GM18519 (cell line): ENCODE data around the gene SH3D21.
A peak's percentile ranks its signal among the peaks of the same experiment; 100 is the strongest.

Experiments used
- ATAC-seq: cut with Tn5 transposase; IDR thresholded peaks from one replicate; pipeline ENCODE4 v1.9.1; 2021; ENCODE audit warnings: mild to moderate bottlenecking, moderate library complexity; ENCODE audit not compliant: unreplicated experiment, low FRiP score

Gene SH3D21

DNA sequence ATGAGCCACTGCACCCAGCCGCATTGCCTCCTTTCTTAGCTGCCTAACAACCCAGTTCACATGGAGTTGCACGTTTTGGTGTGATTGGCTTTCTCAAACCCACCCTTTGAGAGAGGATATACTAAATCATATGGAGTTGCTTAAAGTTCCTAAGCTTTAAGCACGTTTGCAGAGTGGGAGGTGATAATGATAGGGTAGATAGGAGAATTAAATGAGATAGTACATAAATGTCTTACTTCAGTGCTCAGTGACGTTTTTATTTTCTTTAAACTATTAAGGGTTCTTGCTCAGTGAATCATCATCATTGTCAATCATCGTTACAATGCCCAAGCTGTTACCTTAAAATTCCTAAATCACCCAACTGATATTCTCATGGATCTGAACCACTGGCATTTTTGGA lies 2.9 kb upstream of the SH3D21 start:
- no peak for ATAC-seq

DNA sequence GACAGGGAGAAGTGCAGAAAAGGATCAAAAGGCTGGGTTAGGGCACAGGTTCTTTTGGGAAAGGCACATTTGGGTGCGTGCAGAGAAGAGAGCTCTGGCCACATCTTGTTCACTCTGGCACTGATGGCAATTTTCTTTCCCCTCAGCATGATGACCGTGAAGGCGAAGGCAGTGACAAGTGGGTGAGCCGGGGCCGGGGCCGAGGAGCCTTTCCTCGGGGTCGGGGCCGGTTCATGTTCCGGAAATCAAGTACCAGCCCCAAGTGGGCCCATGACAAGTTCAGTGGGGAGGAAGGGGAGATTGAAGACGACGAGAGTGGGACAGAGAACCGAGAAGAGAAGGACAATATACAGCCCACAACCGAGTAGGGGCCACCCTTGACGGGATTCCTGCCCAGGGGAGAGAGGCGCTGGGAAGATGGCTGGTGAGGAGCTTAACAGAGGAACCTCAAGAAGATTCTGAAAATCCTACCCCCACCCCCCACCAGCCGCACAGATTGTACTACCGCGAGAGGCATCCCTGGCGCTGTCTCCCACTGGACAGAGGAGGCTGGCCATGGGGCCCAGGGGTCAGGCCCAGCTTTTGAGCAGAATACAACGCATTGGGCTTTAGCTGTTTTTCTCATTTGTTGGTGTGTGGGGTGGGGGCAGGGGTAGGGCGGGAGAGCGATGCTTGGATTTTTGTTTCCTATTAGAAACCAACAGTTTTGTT lies 2.4 kb upstream of the SH3D21 start:
- no peak for ATAC-seq

DNA sequence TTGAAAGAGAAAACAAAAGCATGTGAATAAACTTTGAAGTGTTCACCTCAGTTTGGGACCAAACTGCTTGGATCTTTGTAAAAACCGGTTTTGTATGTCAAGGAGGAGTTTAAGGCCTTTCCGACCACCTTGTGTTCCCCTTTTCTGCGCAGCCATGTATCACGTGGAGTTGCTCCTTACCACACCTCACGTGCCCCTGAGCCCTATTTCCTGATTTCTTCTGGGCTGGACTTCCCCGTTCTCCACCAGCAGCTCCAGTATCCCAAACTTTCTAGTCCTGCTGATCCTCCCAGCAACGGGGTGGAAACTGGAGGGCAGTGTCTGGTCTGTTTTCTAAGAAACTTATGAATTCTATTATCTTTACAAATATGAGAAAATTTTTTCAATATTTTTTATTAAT lies 1.6 kb upstream of the SH3D21 start:
- no peak for ATAC-seq

DNA sequence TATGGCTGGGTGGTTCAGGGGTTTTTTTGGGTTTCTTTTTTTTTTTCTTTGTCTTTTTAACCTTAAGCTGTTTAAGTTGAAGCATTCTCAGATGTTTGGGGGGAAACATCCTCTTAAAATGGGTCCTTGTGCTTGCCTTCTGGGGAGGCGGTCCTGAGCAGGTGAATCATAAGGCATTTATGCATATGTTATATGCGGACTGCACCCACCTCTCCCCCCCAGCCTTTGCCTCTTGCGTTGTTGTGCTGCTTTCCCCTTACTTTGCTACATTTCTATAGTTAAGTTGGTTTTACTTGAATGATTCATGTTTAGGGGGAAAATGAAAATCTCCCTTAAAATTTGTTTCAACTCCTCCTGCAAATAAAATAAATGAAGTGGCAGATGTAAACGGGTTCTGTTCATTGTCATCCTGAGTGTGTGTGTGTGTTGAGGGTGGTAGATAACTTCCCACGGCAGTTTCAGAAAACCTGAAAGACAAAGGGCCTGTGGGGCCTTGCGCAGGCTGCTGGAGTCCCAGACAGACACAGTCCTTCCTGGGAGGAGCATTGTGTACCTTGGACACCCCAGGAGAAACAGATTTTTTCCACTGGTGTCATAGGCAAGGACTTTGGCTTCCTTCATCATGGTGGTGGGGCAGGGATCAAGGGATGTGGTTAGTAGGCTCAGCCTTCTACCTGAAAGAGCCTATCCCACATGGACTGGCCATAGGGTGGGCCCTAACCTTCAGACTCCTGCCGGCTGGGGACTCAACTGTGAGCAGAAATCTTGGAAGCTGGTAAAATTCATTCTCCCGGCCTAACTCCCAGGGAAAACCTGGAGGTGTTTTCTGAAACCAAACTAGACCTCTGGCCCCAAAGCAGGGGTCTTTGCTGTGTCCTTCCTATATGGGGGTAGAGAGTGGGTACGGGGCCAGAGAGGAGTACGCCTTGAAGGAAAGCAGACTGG lies 926 bp upstream of the SH3D21 start:
- no peak for ATAC-seq

DNA sequence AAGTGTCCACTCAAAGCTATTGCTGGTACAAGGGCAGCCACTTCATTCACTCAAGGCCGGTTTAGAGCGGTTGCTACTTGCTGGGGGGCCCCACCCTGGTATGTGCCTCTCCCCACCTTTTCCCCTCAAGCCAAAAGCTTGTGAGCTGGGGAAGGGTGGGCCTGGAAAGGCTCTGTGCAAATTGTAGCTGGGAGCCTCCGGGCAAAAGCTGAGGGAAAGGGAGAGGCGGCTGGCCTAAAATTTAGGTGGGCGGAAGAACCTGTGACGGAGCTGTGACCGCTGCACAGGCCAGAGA lies 306 bp upstream of the SH3D21 start:
- no peak for ATAC-seq

DNA sequence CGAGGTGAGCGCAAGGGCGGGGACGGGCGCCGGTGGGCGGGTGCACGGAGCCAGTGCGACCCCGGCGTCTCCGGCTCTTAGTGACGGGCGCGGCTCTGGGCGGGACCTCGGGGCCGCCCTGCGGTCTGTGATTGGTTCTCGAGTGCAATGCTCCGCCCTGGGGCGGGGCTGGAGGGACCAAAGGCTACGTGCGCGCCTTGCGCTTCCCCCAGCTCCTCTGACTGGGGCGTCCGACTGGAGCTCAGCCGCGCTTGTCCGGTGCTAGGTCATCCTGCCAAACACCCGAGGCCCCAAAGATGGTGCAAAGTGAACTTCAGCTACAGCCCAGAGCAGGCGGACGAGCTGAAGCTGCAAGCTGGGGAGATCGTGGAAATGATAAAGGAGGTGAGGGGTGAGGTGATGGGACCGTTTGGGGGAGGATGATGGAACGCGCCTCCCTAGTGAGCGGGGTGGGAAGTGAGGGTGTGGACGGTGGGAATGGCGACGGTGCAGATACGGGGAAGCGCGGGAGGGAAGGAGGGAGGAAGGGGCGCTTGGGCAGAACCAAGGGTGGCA lies 811 bp downstream of the SH3D21 start:
- ATAC-seq: peak; percentile 97

- no peak for ATAC-seq
Observed at GRCh38 chr1:36307601-36308330, 1.6 kb downstream of the SH3D21 start.

DNA sequence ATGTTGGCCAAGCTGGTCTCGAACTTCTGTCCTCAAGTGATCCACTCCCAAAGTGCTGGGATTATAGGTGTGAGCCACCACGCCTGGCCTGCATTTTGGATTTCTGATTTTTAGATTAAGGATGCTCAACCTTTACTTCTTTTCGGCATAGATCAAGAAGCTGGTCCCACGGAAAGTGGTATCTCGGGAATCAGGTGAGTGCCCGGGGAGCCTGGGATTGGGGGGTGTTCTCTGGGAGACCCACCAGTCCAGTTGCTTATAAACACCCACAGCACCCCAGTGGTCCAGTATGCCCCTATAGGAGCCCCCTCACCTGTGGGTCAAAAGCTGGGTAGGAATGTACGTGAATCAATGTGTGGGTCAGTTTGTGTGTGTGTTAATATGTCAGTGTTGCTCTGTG lies 3.2 kb downstream of the SH3D21 start:
- ATAC-seq: no peak

GRCh38 chr1:36320291-36320761 lies 14.2 kb downstream of the SH3D21 start:
- ATAC-seq: no peak

DNA sequence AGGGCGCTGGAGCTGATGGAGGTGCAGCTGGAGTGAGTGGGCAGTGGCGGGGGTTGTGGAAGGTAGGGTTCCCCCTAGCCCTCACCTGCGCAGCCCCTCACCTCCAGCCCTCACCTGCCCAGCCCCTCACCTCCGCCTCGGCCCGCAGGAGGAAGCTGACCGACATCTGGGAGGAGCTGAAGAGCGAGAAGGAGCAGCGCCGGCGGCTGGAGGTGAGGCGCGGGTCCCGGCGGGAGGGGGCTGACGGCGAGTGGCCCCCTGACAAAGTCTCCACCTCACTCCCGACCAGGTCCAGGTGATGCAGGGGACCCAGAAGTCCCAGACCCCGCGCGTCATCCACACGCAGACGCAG lies 14.6 kb downstream of the SH3D21 start:
- ATAC-seq: no peak

DNA sequence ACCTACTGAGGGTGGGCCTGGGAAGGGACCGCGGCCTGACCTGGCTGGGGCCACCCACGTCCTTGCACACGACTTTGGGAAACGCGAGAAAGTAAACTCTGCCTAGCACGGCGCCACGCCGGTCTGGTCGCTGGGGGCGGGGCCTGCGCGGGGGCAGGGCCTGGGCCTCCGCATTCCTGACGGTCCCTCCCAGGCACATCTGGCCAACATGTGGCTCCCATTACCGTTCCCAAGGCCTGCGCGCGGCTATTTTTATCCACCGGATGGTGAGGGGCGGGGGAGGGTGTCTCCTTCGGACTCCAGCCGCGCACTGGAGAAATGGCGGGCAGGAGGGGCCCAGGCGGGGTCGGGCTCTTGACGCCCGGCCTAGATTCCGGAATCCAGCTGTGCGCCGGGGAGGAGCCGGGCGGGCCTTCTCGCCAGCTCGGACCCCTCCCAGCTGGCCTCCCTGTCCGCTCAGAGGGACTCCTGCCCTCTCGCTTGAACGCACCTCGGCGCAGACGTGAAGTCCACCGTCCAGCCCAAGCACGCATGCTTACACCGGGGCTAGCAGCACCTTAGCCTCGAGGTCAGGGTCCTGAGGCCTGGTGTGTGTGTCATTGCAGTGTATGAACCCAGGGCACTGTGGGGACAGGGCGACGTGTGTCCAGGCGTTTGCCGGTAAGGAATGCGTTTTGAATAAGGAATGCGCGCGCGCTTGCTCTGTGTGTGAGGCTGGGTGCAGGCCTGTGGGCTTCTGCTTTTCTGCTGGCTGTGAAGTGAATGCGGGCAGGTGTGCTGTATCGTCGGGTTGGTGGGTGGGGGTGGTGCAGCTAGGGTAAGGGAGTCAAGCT lies 15.2 kb downstream of the SH3D21 start:
- ATAC-seq: no peak

GRCh38 chr1:36322041-36322785 lies 16.0 kb downstream of the SH3D21 start:
- no peak for ATAC-seq

GRCh38 chr1:36322786-36323635 lies 16.8 kb downstream of the SH3D21 start:
- ATAC-seq: no peak

DNA sequence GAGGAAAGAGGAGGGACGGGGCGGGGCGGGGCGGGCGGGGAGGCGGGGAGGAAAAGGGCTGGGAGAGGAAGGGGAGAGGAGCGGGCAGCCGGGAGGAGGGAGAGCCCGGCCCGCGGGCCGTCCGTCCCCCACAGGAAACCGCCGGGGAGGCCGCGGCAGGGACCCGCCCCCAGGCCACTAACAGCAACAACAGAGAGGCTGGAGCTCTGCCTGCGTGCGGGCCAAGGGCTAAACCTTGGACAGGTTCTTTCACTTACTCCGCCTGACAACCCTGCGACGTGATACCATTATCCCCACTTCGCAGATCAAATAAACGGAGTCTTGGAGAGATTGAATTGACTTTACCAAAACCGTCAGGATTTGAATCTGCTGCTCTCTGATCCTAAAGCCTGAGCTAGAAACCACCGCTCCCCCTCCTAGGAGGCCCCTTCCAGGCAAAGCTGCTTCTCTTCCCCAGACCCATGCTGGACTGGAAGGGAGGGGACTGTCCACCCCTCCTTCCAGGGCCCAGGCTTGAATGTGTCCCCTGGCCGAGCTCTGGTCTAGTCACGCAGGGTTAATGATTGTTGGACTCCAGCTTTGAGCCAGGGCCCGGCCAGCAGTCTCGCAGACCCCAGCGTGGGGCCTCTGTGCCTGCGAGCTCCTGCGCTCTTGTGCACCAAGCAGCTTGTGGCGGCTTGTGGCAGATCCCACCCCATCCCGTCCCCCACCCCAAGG lies 17.6 kb downstream of the SH3D21 start, which contains the start of gene EVA1B:
TSS of gene EVA1B (minus strand) at position 10 of the 717 bp plus-strand sequence. CDS start 608 bp downstream, outside the sequence.
- no peak for ATAC-seq

GRCh38 chr1:36324353-36324703 lies 18.2 kb downstream of the SH3D21 start:
- ATAC-seq: no peak

- ATAC-seq: no peak
Observed at GRCh38 chr1:36326499-36326898, 20.3 kb downstream of the SH3D21 start.

DNA sequence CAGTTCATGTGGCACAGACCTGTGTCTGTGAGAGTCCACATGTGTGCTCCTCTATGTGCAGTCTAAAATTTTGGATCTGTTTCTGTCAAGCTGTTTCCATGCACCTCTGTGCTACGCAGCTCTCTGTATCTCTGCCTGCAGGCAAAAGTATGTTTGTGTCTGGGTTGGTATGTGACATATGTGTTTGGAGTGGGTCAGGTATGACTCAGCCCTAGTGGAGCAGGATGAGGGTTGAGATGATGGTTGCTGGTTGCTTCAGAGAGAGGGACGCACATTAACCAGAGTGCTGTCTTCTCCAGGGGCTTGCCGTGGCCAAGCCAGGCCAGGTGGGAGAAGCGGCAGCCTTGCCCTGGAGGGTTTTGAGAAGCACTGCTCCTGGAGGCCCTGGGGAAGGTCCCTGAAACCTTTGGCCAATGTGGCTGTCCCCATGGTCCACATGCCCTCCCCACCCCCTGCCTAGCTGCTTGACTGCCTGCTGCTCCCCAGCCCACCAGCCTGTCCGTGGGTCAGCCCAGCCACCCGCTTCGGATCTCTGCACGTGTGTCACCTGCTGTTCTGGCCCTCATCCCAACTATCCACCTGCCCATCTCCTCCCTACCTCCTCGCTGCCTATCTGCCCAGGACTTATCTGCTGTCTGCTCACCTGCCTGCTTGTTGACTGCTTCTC lies 21.4 kb downstream of the SH3D21 start:
- ATAC-seq: no peak
